Measurements from ENCODE around the gene SMPD4. TPM values are rescaled to one million over a fixed set of nuclear protein-coding genes. Genes with fewer than 3 reads are reported as not detected.
"Not testable (repeated sequence)": the region's sequence is repeated elsewhere in the genome, so short reads cannot be mapped to it uniquely, and the experiment has no call there.

SMPD4 gene
- polyA plus RNA-seq (ENCODE audit: insufficient read length in 4 of 4) = 10 to 100 TPM; 52.5 to 85.1 (median 59.8) TPM

DNA sequence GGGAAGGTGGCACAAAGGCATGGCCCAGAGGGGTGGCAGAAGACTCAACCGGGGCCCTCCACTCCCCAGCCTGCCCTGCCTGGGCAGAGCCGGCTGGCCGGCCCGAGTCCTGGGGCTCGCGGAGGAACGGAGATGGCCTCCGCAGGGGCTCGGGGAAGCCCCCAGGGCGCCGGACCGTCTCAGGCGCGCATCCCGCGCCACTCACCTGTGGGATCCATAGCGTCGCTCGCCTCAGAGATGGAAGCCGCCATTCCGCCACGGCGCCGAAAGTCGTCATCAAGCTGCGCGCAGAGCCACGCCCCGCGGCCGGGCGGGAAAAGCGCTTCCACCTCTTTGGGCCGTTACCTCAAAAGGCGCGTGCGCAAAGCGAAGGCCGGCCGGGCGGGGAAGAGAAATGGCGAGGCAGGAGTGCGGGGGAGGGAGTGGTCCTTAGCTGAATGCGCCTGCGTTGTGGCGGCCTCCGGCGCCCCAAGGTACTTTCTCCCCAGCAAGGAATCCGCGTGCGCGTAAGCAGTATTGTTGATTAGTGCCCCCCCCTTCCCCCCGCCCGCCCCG is at the start of gene SMPD4:
TSS of gene SMPD4 (minus strand) at position 278 of the 555 bp plus-strand sequence. CDS start 5,010 bp downstream, outside the sequence.
- peak; percentile 87 to 93 (median 90) for DNase-seq (ENCODE audit: low read depth in 4 of 4, low spot score in 3 of 4)

GRCh38 chr2:130230907-130231306 is 49.5 kb upstream of the SMPD4 start:
- not testable (repeated sequence) for DNase-seq (ENCODE audit: low read depth in 4 of 4, low spot score in 3 of 4)

DNA sequence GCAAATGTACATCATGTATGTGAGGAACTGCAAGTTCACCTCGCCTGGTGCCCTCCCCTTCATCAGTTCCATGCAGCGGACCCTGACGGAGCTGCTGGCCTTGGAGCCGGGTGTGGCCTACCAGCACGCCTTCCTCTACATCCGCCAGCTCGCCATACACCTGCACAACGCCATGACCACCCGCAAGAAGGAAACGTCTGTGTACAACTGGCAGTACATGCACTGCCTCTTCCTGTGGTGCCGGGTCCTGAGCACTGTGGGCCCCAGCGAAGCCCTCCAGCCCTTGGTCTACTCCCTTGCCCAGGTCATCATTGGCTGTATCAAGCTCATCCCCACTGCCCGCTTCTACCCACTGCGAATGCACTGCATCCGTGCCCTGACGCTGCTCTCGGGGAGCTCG is 49.0 kb upstream of the SMPD4 start:
- not testable (repeated sequence) for DNase-seq (ENCODE audit: low read depth in 4 of 4, low spot score in 3 of 4)

- DNase-seq (ENCODE audit: low read depth in 4 of 4, low spot score in 3 of 4) = not testable (repeated sequence)
These were observed 47.7 kb upstream of the SMPD4 start for GRCh38 chr2:130229161-130229510.

DNA sequence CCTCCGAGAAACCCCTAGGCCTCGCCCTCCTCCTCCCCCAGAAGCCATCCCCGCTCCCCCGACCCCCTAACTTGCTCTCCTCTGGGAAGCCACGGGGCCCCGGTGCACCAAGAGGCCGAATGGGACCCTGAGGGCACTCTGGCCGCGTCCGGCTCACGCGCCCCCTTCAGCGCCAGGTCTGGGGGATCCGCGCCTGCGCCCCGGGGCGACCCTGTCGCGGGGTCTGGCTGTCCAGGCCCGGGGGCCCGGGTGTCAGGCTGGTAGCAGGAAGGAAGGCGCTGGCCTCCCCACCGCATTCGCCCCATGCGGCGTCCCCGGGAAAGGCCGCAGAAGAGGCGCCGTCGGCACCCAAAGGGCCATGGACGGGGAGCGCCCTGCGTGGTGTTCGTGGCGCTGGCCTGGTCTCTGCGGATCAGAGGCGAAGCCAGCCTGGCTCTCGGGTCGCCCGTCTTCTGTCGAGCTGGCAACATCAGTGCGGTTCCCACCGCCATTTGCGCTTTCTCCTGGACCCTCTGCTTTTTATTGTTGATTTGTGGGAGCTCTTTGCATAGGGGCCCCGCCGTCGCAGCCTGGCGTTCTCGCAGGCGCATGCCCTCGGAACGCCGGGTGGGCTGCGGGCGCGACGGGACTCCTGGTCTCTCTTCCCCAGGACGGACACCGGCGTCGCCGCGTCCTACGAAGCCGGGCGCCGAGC is 47.2 kb upstream of the SMPD4 start:
- DNase-seq (ENCODE audit: low read depth in 4 of 4, low spot score in 3 of 4) = not testable (repeated sequence)

- not testable (repeated sequence) for DNase-seq (ENCODE audit: low read depth in 4 of 4, low spot score in 3 of 4)
These were observed 46.6 kb upstream of the SMPD4 start for GRCh38 chr2:130228005-130228404.

DNA sequence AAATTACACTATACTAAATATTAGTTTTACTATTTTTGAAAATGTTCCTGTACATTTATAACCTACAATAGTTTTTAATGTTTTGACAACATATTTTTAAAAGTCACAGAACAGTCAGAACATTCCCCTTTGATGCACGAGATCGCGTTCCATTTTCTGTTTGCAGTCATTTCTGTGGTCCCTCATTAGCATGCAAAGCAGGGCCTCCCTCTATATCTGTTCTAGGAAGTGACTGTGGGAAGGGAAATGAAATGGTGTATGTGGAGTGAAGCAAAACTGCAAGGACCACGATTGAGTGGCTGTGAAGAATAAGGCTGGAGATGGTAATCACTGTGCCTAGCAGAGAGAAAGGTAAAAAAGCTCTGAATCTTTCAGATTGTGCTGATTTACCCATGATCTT is 41.1 kb upstream of the SMPD4 start:
- not testable (repeated sequence) for DNase-seq (ENCODE audit: low read depth in 4 of 4, low spot score in 3 of 4)

GRCh38 chr2:130220505-130220904 is 39.1 kb upstream of the SMPD4 start:
- DNase-seq (ENCODE audit: low read depth in 4 of 4, low spot score in 3 of 4) = not testable (repeated sequence)

- DNase-seq (ENCODE audit: low read depth in 4 of 4, low spot score in 3 of 4) = not testable (repeated sequence)
These were observed 37.7 kb upstream of the SMPD4 start for GRCh38 chr2:130219147-130219546.

DNA sequence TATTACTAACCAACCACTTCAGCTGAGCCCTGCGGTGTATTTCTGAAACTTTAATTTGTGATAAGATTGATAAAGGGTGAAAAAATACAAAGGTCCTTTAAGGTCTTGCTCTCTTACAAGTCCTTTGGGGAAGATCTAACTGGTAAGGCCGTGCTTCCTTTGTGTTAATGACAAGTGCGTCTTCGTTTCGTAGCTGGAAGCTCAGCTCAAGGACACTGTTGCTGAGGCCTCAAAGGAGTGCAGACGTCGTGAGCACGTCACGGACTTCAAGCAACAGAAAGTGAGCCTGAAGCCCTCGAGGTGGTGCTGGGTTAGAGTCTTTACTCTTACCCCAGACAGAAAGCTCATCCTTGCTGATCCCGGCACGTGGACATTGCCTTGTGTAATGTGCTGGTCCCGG is 25.6 kb upstream of the SMPD4 start:
- not testable (repeated sequence) for DNase-seq (ENCODE audit: low read depth in 4 of 4, low spot score in 3 of 4)

DNA sequence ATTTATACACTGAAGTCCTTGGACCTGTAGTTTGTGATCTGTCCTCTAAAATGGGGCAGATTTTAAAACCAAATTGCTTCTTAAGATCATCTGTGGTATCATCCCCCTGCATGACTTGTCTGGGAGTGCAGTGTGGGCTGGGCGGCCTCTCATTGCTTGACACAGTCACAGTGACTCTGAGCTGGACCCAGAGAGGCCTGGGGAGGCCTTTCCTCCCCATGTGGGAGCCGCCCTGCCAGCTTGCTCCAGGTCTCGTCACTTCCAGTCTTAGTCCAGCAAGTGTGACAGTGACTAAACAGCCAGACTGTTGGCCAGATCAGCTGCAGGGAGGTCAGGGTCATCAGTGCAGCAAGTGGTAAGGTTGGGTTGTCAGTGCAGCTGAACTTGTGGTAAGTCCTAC is 21.7 kb upstream of the SMPD4 start:
- not testable (repeated sequence) for DNase-seq (ENCODE audit: low read depth in 4 of 4, low spot score in 3 of 4)

- DNase-seq (ENCODE audit: low read depth in 4 of 4, low spot score in 3 of 4) = not testable (repeated sequence)
These were observed 21.1 kb upstream of the SMPD4 start for GRCh38 chr2:130202518-130202917.

DNA sequence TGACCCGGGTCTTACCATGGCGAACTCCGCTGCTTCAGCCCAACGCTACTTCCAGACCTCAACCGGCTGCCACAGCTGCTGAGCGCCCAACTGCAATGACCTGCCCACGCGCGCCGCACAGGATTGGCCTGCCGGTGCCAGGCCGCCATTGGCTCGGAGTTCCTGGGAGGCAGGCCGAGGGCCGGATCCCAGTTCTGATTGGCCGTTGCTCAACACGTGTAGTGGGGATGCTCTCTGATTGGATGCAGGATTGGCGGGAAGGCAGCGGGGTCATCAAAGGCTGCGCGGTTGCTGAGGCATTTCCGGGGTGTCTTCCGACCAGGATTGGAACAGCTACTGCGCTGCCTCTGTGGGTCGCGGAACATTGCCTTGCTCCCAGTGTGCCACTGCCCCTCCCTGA is 16.9 kb upstream of the SMPD4 start, which contains the start of gene TUBA3E:
TSS of gene TUBA3E (minus strand) at position 97 of the 400 bp plus-strand sequence. CDS start at position 18, 79 bp downstream.
- no peak for DNase-seq (ENCODE audit: low read depth in 4 of 4, low spot score in 3 of 4)

DNA sequence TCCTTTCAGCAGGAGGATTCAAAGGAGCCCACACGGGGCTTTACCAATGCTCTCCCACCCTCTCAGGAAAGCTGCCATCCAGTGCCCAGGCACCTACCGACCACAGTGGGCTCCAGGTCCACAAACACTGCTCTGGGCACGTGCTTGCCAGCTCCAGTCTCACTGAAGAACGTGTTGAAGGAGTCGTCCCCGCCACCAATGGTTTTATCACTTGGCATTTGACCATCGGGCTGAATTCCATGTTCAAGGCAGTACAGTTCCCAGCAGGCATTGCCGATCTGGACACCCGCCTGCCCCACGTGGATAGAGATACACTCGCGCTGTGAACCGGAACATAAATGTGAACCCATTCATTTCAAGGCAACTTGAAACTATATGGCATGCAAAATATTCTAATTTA is 14.7 kb upstream of the SMPD4 start:
- not testable (repeated sequence) for DNase-seq (ENCODE audit: low read depth in 4 of 4, low spot score in 3 of 4)

GRCh38 chr2:130195089-130195635 is 13.8 kb upstream of the SMPD4 start:
- not testable (repeated sequence) for DNase-seq (ENCODE audit: low read depth in 4 of 4, low spot score in 3 of 4)

DNA sequence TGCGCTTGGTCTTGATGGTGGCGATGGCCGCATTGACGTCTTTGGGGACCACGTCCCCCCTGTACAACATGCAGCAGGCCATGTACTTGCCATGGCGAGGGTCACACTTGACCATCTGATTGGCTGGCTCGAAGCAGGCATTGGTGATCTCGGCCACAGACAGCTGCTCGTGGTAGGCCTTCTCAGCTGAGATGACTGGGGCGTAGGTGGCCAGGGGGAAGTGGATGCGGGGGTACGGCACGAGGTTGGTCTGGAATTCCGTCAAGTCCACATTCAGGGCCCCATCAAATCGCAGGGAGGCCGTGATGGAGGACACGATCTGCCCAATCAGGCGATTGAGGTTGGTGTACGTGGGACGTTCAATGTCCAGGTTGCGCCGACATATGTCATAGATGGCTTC is 12.4 kb upstream of the SMPD4 start:
- not testable (repeated sequence) for DNase-seq (ENCODE audit: low read depth in 4 of 4, low spot score in 3 of 4)

- not testable (repeated sequence) for DNase-seq (ENCODE audit: low read depth in 4 of 4, low spot score in 3 of 4)
These were observed 11.0 kb upstream of the SMPD4 start for GRCh38 chr2:130192451-130192850.

- not testable (repeated sequence) for DNase-seq (ENCODE audit: low read depth in 4 of 4, low spot score in 3 of 4)
These were observed 9.9 kb upstream of the SMPD4 start for GRCh38 chr2:130191319-130191718.

GRCh38 chr2:130190237-130190636 is 8.8 kb upstream of the SMPD4 start:
- DNase-seq (ENCODE audit: low read depth in 4 of 4, low spot score in 3 of 4) = no peak

DNA sequence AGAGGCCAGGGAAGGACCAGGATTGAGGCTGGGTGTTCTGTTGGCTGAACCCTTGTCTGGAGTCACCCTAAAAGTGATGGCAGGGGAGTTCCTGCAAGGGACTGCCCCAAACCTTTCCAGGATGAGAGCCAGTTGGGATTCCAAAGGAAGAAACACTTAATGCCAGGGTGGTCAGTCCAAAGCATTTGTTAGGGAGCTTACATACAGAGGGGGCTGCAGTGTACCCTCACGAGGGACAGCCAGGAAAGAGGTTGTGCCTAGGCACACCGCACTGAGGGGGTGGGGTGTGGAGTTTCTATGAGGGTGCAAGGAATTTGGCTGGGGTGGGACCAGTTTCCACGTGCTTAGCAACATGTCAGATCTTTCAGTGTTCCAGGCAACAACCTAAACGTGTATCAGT is 7.6 kb upstream of the SMPD4 start:
- DNase-seq (ENCODE audit: low read depth in 4 of 4, low spot score in 3 of 4) = not testable (repeated sequence)

DNA sequence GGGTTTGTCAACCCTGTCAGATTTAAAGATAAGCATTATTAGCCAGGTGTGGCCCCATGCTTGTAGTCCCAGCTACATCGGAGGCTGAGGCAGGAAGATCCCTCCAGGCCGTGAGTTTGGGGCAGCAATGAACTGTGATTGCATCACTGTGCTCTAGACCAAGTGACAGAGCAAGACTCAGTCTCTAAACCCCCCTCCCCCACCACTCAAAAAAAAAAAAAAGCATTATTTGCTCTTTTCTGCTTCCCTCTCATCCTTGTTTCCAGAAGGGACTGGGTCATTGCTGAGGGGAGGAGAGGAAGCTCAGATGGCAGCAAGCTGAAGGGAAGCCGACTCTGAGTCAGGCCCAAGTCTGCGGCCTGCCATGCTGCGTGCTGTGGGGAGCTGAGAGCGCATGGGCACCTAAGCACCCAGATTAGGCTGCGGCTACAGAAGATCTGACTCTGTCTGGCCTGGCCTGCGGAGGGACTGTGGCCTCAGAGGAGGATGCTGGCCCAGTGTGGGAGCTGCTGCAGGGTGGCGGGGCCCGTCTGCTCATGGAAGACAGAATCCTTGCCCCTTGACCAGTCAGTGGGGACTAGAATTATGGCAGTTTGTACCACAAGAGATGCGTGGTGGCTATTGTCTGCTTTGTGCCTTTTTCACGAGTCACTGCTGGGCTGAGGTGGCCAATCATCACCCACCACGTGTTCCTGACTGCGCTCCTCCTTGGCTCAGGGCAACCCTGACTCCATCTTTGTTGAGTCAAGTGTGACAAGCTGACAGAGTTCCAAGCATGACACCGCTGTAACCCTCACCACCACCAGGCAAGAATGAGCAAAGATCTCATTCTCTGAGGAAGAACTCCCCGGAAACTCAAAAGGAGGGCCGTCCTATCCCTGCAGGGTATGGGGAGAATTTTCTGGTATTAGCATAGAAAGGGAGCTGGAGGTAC is 6.7 kb upstream of the SMPD4 start:
- DNase-seq (ENCODE audit: low read depth in 4 of 4, low spot score in 3 of 4) = not testable (repeated sequence)

Data from left renal pelvis (tissue), 4 donors.